ENCODE measurements around the gene IL19.

DNA sequence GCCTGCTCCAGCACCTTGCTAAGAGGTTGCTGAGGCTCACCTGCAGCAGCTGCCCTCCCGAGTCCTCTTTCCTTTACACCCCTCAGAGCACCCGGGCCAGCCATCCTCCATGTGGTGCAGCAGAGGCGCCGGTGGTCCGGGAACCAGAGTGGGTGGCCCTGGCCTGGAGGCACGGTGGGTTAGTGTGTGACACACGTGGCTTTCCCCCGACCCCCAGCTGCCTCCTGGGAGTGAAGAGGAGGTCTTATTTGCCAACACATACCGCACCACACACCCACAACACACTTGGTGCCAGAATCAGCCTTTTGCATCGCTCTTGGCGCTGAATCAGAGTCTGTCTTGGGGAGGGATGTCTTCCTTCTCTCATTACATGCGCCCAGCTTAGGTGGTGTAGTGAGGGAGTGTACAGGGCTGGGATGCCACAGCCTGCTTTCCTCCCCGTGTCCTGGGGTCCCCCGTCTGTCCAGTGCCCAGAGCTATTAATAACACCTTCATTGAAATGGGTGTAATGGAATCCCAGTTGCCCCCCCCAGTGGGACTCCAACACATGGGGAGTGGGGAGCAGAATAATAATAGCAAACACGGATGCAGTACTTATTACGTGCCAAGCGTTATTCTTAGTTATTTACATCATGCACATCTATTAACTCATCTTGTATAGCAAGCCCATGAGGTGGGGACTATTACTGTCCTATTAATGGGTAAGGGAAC, 47.7 kb upstream of the IL19 start:
- TF ChIP-seq, protein P1, sequence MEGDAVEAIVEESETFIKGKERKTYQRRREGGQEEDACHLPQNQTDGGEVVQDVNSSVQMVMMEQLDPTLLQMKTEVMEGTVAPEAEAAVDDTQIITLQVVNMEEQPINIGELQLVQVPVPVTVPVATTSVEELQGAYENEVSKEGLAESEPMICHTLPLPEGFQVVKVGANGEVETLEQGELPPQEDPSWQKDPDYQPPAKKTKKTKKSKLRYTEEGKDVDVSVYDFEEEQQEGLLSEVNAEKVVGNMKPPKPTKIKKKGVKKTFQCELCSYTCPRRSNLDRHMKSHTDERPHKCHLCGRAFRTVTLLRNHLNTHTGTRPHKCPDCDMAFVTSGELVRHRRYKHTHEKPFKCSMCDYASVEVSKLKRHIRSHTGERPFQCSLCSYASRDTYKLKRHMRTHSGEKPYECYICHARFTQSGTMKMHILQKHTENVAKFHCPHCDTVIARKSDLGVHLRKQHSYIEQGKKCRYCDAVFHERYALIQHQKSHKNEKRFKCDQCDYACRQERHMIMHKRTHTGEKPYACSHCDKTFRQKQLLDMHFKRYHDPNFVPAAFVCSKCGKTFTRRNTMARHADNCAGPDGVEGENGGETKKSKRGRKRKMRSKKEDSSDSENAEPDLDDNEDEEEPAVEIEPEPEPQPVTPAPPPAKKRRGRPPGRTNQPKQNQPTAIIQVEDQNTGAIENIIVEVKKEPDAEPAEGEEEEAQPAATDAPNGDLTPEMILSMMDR (IDR thresholded peaks at IDR 0.05) = no peak
- no peak for TF ChIP-seq POLR2A (IDR thresholded peaks at IDR 0.05)
